GM13976 (cell line): ENCODE data around the gene DYNLT2B.
A peak's percentile ranks its signal among the peaks of the same experiment; 100 is the strongest.
"Not testable (repeated sequence)": the region's sequence is repeated elsewhere in the genome, so short reads cannot be mapped to it uniquely, and the experiment has no call there.

Source experiments
- DNase-seq: peaks from one replicate; pipeline ENCODE4 v3.0.0; 2012; ENCODE audit warnings: low spot score
- CTCF ChIP-seq: IDR thresholded peaks from 2 replicates; pipeline ENCODE4 v1.5.1; 2012; ENCODE audit warnings: borderline replicate concordance, mild to moderate bottlenecking; ENCODE audit not compliant: insufficient read depth; ENCODE audit errors: extremely low read depth, missing control alignments, control extremely low read depth
- in situ Hi-C: fragments of 300-500 bp; cut with MboI; formaldehyde crosslinking; loops from one replicate; pipeline ENCODE4 v1.12.0; 2022; ENCODE audit warnings: low sequenced_read_pairs, mixed read lengths, inconsistent platforms; ENCODE audit not compliant: unreplicated experiment

The DYNLT2B gene

GRCh38 chr3:196354132-196354531 lies 36.1 kb upstream of the DYNLT2B start:
- in situ Hi-C loops = no loop called here
- no peak for TF ChIP-seq CTCF
- no peak for DNase-seq

- TF ChIP-seq CTCF = no peak
- in situ Hi-C loops = no loop called here
- DNase-seq = no peak
Measured at GRCh38 chr3:196351541-196351940, 33.5 kb upstream of the DYNLT2B start.

- TF ChIP-seq CTCF = no peak
- DNase-seq = no peak
- in situ Hi-C loops = no loop called here
Measured at GRCh38 chr3:196350067-196350466, 32.0 kb upstream of the DYNLT2B start.

GRCh38 chr3:196348698-196349097 lies 30.7 kb upstream of the DYNLT2B start:
- no peak for DNase-seq
- no peak for TF ChIP-seq CTCF

GRCh38 chr3:196344663-196345062 lies 26.6 kb upstream of the DYNLT2B start:
- in situ Hi-C loops = no loop called here
- peak; percentile 66 for DNase-seq
- no peak for TF ChIP-seq CTCF

More at GRCh38 chr3:196348698-196349097, 30.7 kb upstream of the DYNLT2B start:
- in situ Hi-C loops = no loop called here

- DNase-seq = not testable (repeated sequence)
Measured at GRCh38 chr3:196343917-196344316, 25.9 kb upstream of the DYNLT2B start.

GRCh38 chr3:196341137-196341536 lies 23.1 kb upstream of the DYNLT2B start:
- no peak for DNase-seq
- no peak for TF ChIP-seq CTCF
- in situ Hi-C loops = no loop called here

More at GRCh38 chr3:196343917-196344316, 25.9 kb upstream of the DYNLT2B start:
- in situ Hi-C loops = not testable (repeated sequence)

GRCh38 chr3:196340466-196340865 lies 22.4 kb upstream of the DYNLT2B start:
- no peak for TF ChIP-seq CTCF
- peak; percentile 60 for DNase-seq
- in situ Hi-C loops = no loop called here
